Fibroblast of lung (primary cell): ENCODE results near the gene ASAP3.

Experiments
- EZH2 ChIP-seq: IDR thresholded peaks from 2 replicates; pipeline ENCODE4 v1.5.1; 2012; ENCODE audit warnings: low read length, control low read depth, mild to moderate bottlenecking; ENCODE audit errors: missing control alignments
- TF ChIP-seq, protein P1 (sequence below), 2 donors: IDR thresholded peaks in 1 of 2; conservative IDR thresholded peaks in 1 of 2; 1 replicate in 1 of 2; 2 replicates in 1 of 2; pipeline ENCODE4 v1.5.1; 2011 to 2012; ENCODE audit warnings: low read length in 2 of 2, control low read depth in 1 of 2, inconsistent platforms in 1 of 2, low read depth in 1 of 2, mild to moderate bottlenecking in 1 of 2

DNA sequence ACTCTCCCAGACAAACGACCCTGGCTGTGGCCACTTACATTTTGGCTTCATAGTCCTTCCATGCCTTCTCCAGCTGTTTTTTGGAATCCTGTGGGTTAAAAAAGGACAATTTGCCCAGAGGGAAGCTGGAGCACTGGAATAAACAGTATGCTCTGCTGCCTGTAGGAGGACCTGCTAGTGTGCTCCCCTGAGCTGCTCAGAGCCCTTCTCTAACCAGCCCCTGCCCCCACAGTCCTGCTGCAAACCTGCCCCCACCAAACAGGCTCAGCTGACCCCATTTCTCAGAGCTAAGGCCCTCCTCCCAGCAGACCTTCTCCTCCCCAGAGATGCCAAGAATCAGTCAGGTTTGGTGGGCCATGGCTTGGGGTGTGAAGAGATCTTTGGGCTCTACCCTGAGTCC is 32.5 kb downstream of the ASAP3 start:
- TF ChIP-seq, protein P1, sequence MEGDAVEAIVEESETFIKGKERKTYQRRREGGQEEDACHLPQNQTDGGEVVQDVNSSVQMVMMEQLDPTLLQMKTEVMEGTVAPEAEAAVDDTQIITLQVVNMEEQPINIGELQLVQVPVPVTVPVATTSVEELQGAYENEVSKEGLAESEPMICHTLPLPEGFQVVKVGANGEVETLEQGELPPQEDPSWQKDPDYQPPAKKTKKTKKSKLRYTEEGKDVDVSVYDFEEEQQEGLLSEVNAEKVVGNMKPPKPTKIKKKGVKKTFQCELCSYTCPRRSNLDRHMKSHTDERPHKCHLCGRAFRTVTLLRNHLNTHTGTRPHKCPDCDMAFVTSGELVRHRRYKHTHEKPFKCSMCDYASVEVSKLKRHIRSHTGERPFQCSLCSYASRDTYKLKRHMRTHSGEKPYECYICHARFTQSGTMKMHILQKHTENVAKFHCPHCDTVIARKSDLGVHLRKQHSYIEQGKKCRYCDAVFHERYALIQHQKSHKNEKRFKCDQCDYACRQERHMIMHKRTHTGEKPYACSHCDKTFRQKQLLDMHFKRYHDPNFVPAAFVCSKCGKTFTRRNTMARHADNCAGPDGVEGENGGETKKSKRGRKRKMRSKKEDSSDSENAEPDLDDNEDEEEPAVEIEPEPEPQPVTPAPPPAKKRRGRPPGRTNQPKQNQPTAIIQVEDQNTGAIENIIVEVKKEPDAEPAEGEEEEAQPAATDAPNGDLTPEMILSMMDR (conservative IDR thresholded peaks at IDR 0.05 in 1 of 2, IDR thresholded peaks at IDR 0.05 in 1 of 2; ENCODE audit: low read depth in 1 of 2, low read length in 2 of 2), result no peak
- no peak for TF ChIP-seq EZH2
